Activated CD8-positive, alpha-beta memory T cell treated with anti-CD3 and anti-CD28 coated beads for 4 hours (primary cell): ENCODE measurements around the gene KIF26B.

Experiments used
- DNase-seq, 2 donors: peaks; one replicate each; pipeline ENCODE4 v3.0.0-alpha.2; 2020; ENCODE audit warnings: low read depth in 2 of 2

KIF26B gene

GRCh38 chr1:245751726-245752470 is 597.1 kb downstream of the KIF26B start:
- no peak for DNase-seq

- DNase-seq, result no peak
Observed at GRCh38 chr1:245752561-245752960, 597.8 kb downstream of the KIF26B start.

- no peak for DNase-seq
Observed at GRCh38 chr1:245753807-245754206, 599.0 kb downstream of the KIF26B start.

GRCh38 chr1:245754463-245754961 is 599.7 kb downstream of the KIF26B start:
- no peak for DNase-seq
